ENCODE data around the gene ATP6V1G2. TPM values are rescaled to one million over a fixed set of nuclear protein-coding genes. Genes with fewer than 3 reads are reported as not detected.

ATP6V1G2 gene
- total RNA-seq, 1 donor from 2014 or later: 6.8 TPM

DNA sequence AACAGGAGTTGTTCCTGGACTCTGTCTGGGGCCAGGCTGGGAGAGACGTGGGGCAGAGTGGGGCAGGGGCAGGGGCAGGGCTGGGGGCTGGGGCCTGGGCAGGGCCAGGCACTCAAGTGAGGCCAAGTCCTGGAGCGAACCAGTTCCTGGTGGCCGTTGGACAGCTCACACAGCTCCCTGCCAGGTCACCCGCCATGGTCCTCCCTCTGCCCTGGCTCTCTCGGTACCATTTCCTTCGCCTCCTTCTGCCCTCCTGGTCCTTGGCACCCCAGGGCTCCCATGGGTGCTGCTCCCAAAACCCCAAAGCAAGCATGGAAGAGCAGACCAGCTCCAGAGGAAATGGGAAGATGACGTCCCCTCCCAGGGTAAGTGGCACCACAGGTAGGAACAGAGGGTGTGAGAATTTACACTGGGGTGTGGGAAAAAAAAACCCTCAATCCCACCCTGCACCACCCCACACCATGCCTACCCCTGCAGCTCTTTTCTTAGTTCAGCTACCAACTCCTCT lies 17.5 kb downstream of the ATP6V1G2 start, which contains the start of gene MCCD1:
MCCD1 (plus strand) TSS at position 142 of the 508 bp plus-strand sequence; CDS start at position 195, 53 bp downstream.
- Histone ChIP-seq H3K27me3 (no peaks in the 10 kb centered on the region), H4K20me1 (ENCODE audit: low read depth) (peaks cover 56% of the 10 kb centered on the region), H3K4me1 (no peaks in the 10 kb centered on the region), H3K4me3 (no peak within 1 kb of the TSS), H2AFZ (replicated peaks) (no peak within 1 kb of the TSS), H3K27ac (peak within 1 kb of the TSS; percentile 74), H3F3A (ENCODE audit: low read depth) (peaks cover 56% of the 10 kb centered on the region), H3K36me3 (peaks cover 10% of the 10 kb centered on the region), H3K9me3 (ENCODE audit: low read depth) (no peaks in the 10 kb centered on the region), H3K4me2 (no peak within 1 kb of the TSS), H3K79me2 (ENCODE audit: low read depth) (peaks cover 16% of the 10 kb centered on the region), H3K9ac (no peak within 1 kb of the TSS)
- Mint-ChIP-seq H3K9me3 (no peaks in the 10 kb centered on the region), H3K4me3 (peak within 1 kb of the TSS; percentile 39), H3K27ac (peak within 1 kb of the TSS; percentile 53), H3K4me1 (peaks cover 6% of the 10 kb centered on the region), H3K36me3 (peaks cover 33% of the 10 kb centered on the region), H3K27me3 (ENCODE audit: insufficient read depth, low read depth) (peaks cover 6% of the 10 kb centered on the region)
- DNase-seq (ENCODE audit: low spot score): no peak
- TF ChIP-seq EZH2 (IDR thresholded peaks at IDR 0.05): no peak
- TF ChIP-seq EZH2phosphoT487 (IDR thresholded peaks at IDR 0.05): no peak
- TF ChIP-seq CTCF (IDR thresholded peaks at IDR 0.05): no peak

DNA sequence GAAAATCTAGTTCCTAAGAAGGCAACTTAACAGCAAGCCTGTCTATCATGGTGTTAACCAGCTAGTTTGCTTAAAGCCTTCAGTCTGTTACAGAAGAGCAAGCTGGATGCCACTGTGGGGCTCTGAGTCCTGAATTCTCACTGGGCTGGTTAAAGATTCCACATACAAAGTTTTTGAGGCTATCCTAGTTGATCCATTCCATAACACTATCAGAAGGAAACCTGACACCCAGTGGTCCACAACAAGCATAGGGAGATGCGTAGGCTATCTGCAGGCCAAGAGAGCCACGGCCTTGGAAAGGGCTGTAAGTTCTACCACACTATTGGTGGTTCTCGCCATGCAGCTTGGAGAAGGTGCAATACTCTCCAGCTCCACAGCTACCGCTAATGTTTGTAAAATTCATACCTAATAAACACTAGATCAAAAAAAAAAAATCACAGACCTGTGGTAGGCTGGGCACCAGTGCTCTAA lies 18.1 kb downstream of the ATP6V1G2 start:
- H3K4me3 Mint-ChIP-seq: peak overlapping the region; percentile 39

DNA sequence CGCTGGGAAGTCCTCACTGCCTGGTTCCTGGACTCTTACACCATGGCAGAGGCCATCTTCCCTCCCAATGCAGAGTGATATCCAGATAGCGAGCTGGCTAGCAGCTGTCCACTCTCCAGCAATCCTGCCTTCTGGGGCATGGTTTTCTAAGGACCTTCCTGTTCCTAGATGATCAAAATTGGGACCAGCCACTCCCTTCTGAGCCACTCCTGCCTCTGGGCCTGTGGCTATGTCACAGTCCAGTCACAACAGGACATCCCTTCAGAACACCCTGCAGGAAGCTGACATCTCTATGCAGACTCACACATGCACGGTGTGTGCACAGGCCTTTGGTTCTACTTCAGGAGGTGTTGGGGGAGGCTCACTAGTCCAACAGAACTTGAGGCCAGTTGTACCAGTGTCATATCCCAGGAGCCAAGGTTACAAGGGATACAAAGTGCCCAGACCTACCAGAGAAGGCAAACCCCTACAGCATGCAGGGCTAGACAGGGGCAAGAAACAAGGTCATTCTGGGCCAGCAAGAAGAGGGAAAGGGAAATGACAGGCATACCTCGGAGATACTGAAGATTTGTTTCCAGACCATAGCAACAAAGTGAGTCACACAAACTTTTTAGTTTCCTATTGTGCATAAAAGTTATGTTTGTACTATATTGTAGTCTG lies 20.3 kb downstream of the ATP6V1G2 start:
- no peaks in the 10 kb centered on the region for H3K9me3 Mint-ChIP-seq
- Histone ChIP-seq H3K79me2 (ENCODE audit: low read depth) (no peaks in the 10 kb centered on the region), H4K20me1 (ENCODE audit: low read depth) (peaks cover 30% of the 10 kb centered on the region), H3K27ac (no peak overlapping the region), H3F3A (ENCODE audit: low read depth) (peaks cover 28% of the 10 kb centered on the region), H3K27me3 (no peaks in the 10 kb centered on the region), H3K4me1 (no peaks in the 10 kb centered on the region), H3K4me3 (no peak overlapping the region), H3K4me2 (no peak overlapping the region), H3K9ac (no peak overlapping the region), H3K36me3 (no peaks in the 10 kb centered on the region), H3K9me3 (ENCODE audit: low read depth) (no peaks in the 10 kb centered on the region), H2AFZ (replicated peaks) (no peak overlapping the region)
- TF ChIP-seq EZH2 (IDR thresholded peaks at IDR 0.05): no peak
- no peak for TF ChIP-seq CTCF (IDR thresholded peaks at IDR 0.05)
- no peak for TF ChIP-seq EZH2phosphoT487 (IDR thresholded peaks at IDR 0.05)
- peaks cover 15% of the 10 kb centered on the region for H3K36me3 Mint-ChIP-seq
- H3K4me3 Mint-ChIP-seq: no peak overlapping the region
- H3K4me1 Mint-ChIP-seq: peaks cover 6% of the 10 kb centered on the region
- peak overlapping the region; percentile 14 for H3K27ac Mint-ChIP-seq
- H3K27me3 Mint-ChIP-seq (ENCODE audit: insufficient read depth, low read depth): peaks cover 6% of the 10 kb centered on the region
- no peak for DNase-seq (ENCODE audit: low spot score)

More for the DNA sequence above, 18.1 kb downstream of the ATP6V1G2 start:
- Histone ChIP-seq H3K79me2 (ENCODE audit: low read depth) (peaks cover 11% of the 10 kb centered on the region), H3K4me1 (no peaks in the 10 kb centered on the region), H3K36me3 (peaks cover 8% of the 10 kb centered on the region), H3F3A (ENCODE audit: low read depth) (peaks cover 51% of the 10 kb centered on the region), H3K9me3 (ENCODE audit: low read depth) (no peaks in the 10 kb centered on the region), H3K27me3 (no peaks in the 10 kb centered on the region), H3K4me2 (no peak overlapping the region), H2AFZ (replicated peaks) (no peak overlapping the region), H3K4me3 (no peak overlapping the region), H3K9ac (no peak overlapping the region), H3K27ac (peak overlapping the region; percentile 53), H4K20me1 (ENCODE audit: low read depth) (peaks cover 51% of the 10 kb centered on the region)
- DNase-seq (ENCODE audit: low spot score): no peak
- TF ChIP-seq EZH2phosphoT487 (IDR thresholded peaks at IDR 0.05) (no peak), EZH2 (IDR thresholded peaks at IDR 0.05) (no peak), CTCF (IDR thresholded peaks at IDR 0.05) (no peak)
- Mint-ChIP-seq H3K4me1 (peaks cover 6% of the 10 kb centered on the region), H3K36me3 (peaks cover 28% of the 10 kb centered on the region), H3K27me3 (ENCODE audit: insufficient read depth, low read depth) (peaks cover 5% of the 10 kb centered on the region), H3K9me3 (no peaks in the 10 kb centered on the region), H3K27ac (peak overlapping the region; percentile 53)

Data from neural progenitor cell (in vitro differentiated cells).